ENCODE results near the gene SGK2.

SGK2 gene

DNA sequence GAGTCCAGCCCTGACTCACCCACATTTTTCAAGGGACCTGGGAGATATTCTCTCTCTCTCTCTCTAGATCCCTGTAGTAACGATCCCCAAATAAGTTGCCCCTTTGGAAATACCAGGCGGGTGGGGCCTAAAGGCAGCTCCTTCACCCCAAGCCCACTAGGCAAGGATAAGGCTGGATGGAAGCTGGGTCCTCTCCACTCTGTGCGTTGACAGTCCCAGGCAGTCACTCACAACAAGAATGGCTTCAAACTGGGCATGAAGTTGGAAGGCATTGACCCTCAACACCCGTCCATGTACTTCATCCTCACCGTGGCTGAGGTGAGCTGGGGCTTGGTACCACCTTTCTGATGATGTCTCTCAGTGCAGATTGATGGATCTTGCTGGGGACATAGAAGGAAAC, 29.8 kb upstream of the SGK2 start:
- no peak overlapping the region for H3K27ac ChIP-seq
- no peak for DNase-seq
- H3K27me3 ChIP-seq (replicated peaks) = no peaks in the 10 kb centered on the region
- in situ Hi-C loops (cut with HindIII; ENCODE audit: low pct_ligation_motif_present, low sequenced_read_pairs) = no loop called here
- no peaks in the 10 kb centered on the region for H3K36me3 ChIP-seq (replicated peaks)
- H3K4me3 ChIP-seq (ENCODE audit: low read depth, low read length) = no peak overlapping the region
- TF ChIP-seq, protein P1, sequence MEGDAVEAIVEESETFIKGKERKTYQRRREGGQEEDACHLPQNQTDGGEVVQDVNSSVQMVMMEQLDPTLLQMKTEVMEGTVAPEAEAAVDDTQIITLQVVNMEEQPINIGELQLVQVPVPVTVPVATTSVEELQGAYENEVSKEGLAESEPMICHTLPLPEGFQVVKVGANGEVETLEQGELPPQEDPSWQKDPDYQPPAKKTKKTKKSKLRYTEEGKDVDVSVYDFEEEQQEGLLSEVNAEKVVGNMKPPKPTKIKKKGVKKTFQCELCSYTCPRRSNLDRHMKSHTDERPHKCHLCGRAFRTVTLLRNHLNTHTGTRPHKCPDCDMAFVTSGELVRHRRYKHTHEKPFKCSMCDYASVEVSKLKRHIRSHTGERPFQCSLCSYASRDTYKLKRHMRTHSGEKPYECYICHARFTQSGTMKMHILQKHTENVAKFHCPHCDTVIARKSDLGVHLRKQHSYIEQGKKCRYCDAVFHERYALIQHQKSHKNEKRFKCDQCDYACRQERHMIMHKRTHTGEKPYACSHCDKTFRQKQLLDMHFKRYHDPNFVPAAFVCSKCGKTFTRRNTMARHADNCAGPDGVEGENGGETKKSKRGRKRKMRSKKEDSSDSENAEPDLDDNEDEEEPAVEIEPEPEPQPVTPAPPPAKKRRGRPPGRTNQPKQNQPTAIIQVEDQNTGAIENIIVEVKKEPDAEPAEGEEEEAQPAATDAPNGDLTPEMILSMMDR (IDR thresholded peaks at IDR 0.05; ENCODE audit: low read depth, low read length, missing control alignments) = no peak

DNA sequence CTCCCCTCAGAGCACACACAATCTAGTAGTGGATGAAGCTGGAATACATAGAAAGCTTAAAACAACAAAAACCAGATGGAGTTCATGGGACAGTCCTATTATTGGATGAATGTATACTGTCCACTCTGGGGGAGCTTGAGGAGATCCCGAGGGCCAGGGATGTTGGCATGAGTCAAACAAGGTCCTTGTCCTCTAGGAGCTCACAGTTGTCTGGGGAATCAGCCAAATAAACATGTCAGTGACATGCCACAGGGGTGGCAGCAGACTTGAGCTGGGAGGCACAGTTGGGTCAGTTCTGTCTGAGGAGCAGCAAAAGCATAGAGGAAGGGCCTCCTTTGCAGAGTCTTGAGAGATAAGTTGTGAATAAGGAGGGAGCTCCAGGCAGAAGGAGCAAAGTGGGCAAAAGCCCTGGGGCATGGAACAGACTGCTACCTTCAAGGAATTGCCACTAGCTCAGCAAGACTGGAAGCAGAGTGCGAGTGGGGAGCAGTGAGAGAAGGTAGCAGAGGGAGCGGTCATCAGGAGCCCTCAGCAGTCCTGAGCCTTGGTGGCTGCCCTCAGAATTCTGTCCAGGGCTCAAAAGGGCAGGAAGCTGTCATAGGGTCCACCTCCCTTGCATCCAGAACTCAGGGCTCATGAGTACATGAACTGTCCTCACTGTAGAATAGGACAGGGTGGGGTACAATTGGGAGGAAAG, 29.2 kb upstream of the SGK2 start:
- TF ChIP-seq, protein P1 (IDR thresholded peaks at IDR 0.05; ENCODE audit: low read depth, low read length, missing control alignments) = no peak
- Histone ChIP-seq H3K36me3 (replicated peaks) (no peaks in the 10 kb centered on the region), H3K4me3 (ENCODE audit: low read depth, low read length) (no peak overlapping the region), H3K27me3 (replicated peaks) (no peaks in the 10 kb centered on the region), H3K27ac (no peak overlapping the region)
- in situ Hi-C loops (cut with HindIII; ENCODE audit: low pct_ligation_motif_present, low sequenced_read_pairs) = no loop called here
- DNase-seq = no peak

DNA sequence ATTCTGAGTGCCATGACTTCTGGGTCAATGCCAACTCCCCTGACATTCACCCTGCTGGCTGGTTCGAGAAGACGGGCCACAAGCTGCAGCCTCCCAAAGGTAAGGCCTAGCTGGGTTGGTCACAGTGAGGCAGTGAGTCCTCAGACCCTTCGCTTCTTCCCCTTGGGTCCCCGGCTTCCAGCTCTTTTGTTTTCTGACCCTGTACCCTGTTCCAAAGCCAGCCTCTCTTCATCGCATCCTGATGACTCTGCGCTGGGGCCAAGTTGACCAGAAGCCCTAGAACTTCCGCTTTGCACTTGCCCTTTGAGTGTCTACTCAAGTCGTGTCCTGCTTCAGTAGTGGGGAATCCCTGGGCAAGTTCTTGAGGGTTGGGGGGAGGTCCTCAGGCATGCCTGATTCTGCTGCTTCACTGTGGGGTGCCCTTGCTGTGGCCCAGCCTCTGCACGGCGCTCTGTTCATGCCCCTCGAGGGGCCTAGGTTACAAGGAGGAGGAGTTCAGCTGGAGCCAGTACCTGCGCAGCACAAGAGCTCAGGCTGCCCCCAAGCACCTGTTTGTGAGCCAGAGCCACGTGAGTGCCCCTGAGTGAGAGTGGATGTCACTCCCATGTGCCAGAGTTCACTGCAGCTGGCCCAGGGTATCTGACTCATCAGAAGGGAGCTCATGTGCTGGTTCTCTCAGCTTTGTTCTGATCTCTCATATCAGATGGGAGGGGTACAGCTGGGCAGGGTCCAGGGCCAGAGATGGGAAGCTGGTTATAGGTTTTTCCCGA, 28.3 kb upstream of the SGK2 start:
- H3K36me3 ChIP-seq (replicated peaks) = no peaks in the 10 kb centered on the region
- no peak overlapping the region for H3K4me3 ChIP-seq (ENCODE audit: low read depth, low read length)
- H3K27ac ChIP-seq = no peak overlapping the region
- in situ Hi-C loops (cut with HindIII; ENCODE audit: low pct_ligation_motif_present, low sequenced_read_pairs) = no loop called here
- no peak for DNase-seq
- no peaks in the 10 kb centered on the region for H3K27me3 ChIP-seq (replicated peaks)
- TF ChIP-seq, protein P1 (IDR thresholded peaks at IDR 0.05; ENCODE audit: low read depth, low read length, missing control alignments) = no peak

DNA sequence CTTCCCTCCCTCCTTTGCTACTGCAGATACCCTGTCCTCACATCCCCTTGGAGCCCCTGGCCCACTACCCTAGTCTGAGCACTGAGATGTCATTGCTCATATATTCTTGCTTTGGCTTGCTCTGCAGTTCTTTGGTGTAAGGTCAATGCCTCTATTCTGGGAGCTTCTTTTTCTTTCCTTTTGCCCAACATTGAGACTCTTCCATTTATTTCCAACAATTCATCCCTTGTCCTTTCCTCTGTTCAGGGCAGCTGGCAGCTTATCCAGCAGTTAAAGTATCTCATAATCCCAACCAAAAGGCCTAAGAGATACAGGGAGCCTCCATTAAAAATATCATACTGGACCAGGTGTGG, 27.8 kb upstream of the SGK2 start:
- H3K27me3 ChIP-seq (replicated peaks) = no peaks in the 10 kb centered on the region
- no peaks in the 10 kb centered on the region for H3K36me3 ChIP-seq (replicated peaks)
- no peak for DNase-seq
- H3K4me3 ChIP-seq (ENCODE audit: low read depth, low read length) = no peak overlapping the region
- in situ Hi-C loops (cut with HindIII; ENCODE audit: low pct_ligation_motif_present, low sequenced_read_pairs) = no loop called here
- H3K27ac ChIP-seq = no peak overlapping the region
- TF ChIP-seq, protein P1 (IDR thresholded peaks at IDR 0.05; ENCODE audit: low read depth, low read length, missing control alignments) = no peak

DNA sequence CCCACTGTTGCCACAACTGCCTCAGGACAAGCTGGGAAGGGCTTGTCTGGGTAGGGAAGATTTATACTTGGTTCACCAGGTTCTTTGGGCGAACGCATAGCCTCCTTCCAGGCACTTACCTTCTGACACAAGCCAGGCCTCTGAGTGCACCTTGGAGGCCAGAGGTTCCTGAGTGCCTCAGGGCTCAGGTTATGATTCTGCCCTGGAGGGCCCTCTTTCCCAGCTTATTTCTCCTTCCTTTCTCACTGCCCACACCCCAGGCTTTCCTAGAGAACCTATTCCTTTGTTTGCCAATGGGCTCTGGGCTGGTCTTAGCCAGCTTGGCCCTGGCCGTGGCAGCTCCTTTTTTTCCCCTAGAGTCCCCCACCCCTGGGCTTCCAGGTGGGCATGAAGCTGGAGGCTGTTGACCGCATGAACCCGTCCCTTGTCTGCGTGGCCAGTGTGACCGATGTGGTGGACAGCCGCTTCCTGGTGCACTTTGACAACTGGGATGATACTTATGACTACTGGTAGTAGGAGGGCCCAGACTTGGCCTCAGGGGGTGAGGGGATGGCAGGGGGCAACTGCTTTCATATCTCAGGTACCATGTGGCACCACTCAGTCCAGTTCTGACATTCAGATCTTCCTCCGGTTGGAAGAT, 26.3 kb upstream of the SGK2 start:
- no peak overlapping the region for H3K27ac ChIP-seq
- in situ Hi-C loops (cut with HindIII; ENCODE audit: low pct_ligation_motif_present, low sequenced_read_pairs) = no loop called here

More for the DNA sequence above, 26.3 kb upstream of the SGK2 start:
- no peak for DNase-seq
- TF ChIP-seq, protein P1 (IDR thresholded peaks at IDR 0.05; ENCODE audit: low read depth, low read length, missing control alignments) = no peak
- Histone ChIP-seq H3K4me3 (ENCODE audit: low read depth, low read length) (no peak overlapping the region), H3K27me3 (replicated peaks) (no peaks in the 10 kb centered on the region), H3K36me3 (replicated peaks) (no peaks in the 10 kb centered on the region)
